GM12878 (cell line): ENCODE results near the gene YY1. TPM values are rescaled to one million over a fixed set of nuclear protein-coding genes. Genes with fewer than 3 reads are reported as not detected.

Experiments used
- CHD4 ChIP-seq: fragments of 200-600 bp; sonication (generic); IDR thresholded peaks from 2 replicates; pipeline ENCODE4 v1.6.1; 2016; ENCODE audit warnings: mild to moderate bottlenecking
- polyA plus RNA-seq, 11 experiments: library from polyadenylated mRNA; depleted of rRNA in 4 of 11; unstranded in 6 of 11; stranded (reverse) in 5 of 11; fragments of >200 nt; fragmentation: Nextera tagmentation in 4 of 11; fragmentation: Illumina TruSeq in 1 of 11; extraction: Ambion mirVana in 4 of 11; extraction: Trizol in 1 of 11; gene quantifications; 1 replicate in 1 of 11; 2 replicates in 10 of 11; pipeline versions ENCODE4 v1.2.1 to v1.2.3, GENCODE V29; 2011 to 2016; ENCODE audit warnings: inconsistent platforms in 2 of 11, missing spikeins in 2 of 11, low read depth in 1 of 11
- total RNA-seq, 4 experiments: library from RNA; depleted of rRNA in 3 of 4; stranded (reverse); fragments of >200 nt in 3 of 4; fragmentation: Illumina TruSeq in 1 of 4; extraction: Trizol in 1 of 4; gene quantifications; 2 replicates each; pipeline versions ENCODE4 v1.2.1 to v1.2.3, GENCODE V29; 2013 to 2021
- TF ChIP-seq, protein P1 (sequence below): fragments of 450-650 bp; IDR thresholded peaks from 2 replicates; pipeline ENCODE4 v1.6.1; 2018; ENCODE audit warnings: borderline replicate concordance, mild to moderate bottlenecking; ENCODE audit not compliant: partially characterized antibody
- TF ChIP-seq, protein P2 (sequence below): fragments of 450-650 bp; IDR thresholded peaks from 2 replicates; pipeline ENCODE4 v1.6.1; 2017; ENCODE audit warnings: mild to moderate bottlenecking
- TF ChIP-seq, protein P3 (sequence below): IDR thresholded peaks from 2 replicates; pipeline ENCODE4 v1.6.1; 2011; ENCODE audit warnings: borderline replicate concordance, low read depth, mild to moderate bottlenecking, moderate library complexity, low read length; ENCODE audit not compliant: insufficient read depth, poor library complexity, severe bottlenecking
- TF ChIP-seq, protein P4 (sequence below): fragments of 450-650 bp; IDR thresholded peaks from 2 replicates; pipeline ENCODE4 v1.6.1; 2018; ENCODE audit warnings: mild to moderate bottlenecking, low read depth, moderate library complexity; ENCODE audit not compliant: partially characterized antibody

YY1 gene
- total and polyA plus RNA-seq, 10 of the 15 experiments (the other 5 are each of a cell fraction or from before 2014, with no cell fraction given): 23.7 to 74.0 (median 39.9) TPM

DNA sequence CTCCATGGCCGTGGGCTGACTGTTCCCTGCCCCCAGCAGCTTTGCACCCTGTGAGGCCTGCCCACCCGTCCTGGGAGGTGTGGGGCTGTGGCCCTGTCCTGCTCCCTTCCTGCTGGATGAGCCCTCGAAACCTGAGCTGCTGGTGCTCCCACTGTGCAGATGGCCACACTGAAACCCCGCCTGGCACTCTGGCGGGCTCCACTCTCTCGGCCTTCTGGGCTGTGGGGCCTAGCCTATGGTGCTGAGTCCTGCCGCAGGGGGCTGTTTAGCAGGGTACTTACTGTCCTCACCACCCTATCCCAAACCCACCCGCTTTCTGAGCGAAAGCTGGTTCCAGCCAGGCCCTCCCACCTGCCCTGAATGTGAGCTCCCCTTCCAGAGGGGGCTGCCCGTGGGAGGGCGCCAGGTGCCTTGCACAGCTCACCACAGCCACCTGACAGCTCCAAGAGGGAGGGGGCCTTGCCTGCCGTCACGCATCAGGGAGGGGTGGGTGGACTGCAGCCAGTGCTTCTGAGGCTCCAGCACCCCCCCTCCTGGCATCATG lies 91.5 kb downstream of the YY1 start (continued):
- TF ChIP-seq, protein P1, sequence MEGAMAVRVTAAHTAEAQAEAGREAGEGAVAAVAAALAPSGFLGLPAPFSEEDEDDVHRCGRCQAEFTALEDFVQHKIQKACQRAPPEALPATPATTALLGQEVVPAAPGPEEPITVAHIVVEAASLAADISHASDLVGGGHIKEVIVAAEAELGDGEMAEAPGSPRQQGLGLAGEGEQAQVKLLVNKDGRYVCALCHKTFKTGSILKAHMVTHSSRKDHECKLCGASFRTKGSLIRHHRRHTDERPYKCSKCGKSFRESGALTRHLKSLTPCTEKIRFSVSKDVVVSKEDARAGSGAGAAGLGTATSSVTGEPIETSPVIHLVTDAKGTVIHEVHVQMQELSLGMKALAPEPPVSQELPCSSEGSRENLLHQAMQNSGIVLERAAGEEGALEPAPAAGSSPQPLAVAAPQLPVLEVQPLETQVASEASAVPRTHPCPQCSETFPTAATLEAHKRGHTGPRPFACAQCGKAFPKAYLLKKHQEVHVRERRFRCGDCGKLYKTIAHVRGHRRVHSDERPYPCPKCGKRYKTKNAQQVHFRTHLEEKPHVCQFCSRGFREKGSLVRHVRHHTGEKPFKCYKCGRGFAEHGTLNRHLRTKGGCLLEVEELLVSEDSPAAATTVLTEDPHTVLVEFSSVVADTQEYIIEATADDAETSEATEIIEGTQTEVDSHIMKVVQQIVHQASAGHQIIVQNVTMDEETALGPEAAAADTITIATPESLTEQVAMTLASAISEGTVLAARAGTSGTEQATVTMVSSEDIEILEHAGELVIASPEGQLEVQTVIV: no peak
- TF ChIP-seq, protein P2, sequence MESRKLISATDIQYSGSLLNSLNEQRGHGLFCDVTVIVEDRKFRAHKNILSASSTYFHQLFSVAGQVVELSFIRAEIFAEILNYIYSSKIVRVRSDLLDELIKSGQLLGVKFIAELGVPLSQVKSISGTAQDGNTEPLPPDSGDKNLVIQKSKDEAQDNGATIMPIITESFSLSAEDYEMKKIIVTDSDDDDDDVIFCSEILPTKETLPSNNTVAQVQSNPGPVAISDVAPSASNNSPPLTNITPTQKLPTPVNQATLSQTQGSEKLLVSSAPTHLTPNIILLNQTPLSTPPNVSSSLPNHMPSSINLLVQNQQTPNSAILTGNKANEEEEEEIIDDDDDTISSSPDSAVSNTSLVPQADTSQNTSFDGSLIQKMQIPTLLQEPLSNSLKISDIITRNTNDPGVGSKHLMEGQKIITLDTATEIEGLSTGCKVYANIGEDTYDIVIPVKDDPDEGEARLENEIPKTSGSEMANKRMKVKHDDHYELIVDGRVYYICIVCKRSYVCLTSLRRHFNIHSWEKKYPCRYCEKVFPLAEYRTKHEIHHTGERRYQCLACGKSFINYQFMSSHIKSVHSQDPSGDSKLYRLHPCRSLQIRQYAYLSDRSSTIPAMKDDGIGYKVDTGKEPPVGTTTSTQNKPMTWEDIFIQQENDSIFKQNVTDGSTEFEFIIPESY: no peak
- TF ChIP-seq CHD4: no peak
- TF ChIP-seq, protein P3, sequence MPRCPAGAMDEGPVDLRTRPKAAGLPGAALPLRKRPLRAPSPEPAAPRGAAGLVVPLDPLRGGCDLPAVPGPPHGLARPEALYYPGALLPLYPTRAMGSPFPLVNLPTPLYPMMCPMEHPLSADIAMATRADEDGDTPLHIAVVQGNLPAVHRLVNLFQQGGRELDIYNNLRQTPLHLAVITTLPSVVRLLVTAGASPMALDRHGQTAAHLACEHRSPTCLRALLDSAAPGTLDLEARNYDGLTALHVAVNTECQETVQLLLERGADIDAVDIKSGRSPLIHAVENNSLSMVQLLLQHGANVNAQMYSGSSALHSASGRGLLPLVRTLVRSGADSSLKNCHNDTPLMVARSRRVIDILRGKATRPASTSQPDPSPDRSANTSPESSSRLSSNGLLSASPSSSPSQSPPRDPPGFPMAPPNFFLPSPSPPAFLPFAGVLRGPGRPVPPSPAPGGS: no peak
- TF ChIP-seq, protein P4, sequence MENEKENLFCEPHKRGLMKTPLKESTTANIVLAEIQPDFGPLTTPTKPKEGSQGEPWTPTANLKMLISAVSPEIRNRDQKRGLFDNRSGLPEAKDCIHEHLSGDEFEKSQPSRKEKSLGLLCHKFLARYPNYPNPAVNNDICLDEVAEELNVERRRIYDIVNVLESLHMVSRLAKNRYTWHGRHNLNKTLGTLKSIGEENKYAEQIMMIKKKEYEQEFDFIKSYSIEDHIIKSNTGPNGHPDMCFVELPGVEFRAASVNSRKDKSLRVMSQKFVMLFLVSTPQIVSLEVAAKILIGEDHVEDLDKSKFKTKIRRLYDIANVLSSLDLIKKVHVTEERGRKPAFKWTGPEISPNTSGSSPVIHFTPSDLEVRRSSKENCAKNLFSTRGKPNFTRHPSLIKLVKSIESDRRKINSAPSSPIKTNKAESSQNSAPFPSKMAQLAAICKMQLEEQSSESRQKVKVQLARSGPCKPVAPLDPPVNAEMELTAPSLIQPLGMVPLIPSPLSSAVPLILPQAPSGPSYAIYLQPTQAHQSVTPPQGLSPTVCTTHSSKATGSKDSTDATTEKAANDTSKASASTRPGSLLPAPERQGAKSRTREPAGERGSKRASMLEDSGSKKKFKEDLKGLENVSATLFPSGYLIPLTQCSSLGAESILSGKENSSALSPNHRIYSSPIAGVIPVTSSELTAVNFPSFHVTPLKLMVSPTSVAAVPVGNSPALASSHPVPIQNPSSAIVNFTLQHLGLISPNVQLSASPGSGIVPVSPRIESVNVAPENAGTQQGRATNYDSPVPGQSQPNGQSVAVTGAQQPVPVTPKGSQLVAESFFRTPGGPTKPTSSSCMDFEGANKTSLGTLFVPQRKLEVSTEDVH: no peak
- TF ChIP-seq, all 136 proteins: peak for 0
